ENCODE data around the gene SLC1A2. TPM values are rescaled to one million over a fixed set of nuclear protein-coding genes. Genes with fewer than 3 reads are reported as not detected.

SLC1A2 gene
- total RNA-seq, 1 donor from 2014 or later = 4.9 TPM

GRCh38 chr11:35287344-35287890 lies 131.9 kb downstream of the SLC1A2 start:
- Mint-ChIP-seq H3K36me3 (no peaks in the 10 kb centered on the region), H3K4me1 (peaks cover 9% of the 10 kb centered on the region), H3K4me3 (no peak overlapping the region), H3K9me3 (no peaks in the 10 kb centered on the region), H3K27me3 (ENCODE audit: insufficient read depth, low read depth) (peaks cover 8% of the 10 kb centered on the region), H3K27ac (no peak overlapping the region)
- Histone ChIP-seq H3K9me3 (ENCODE audit: low read depth) (no peaks in the 10 kb centered on the region), H3K9ac (no peak overlapping the region), H3K27me3 (no peaks in the 10 kb centered on the region), H3K4me3 (no peak overlapping the region), H3K79me2 (ENCODE audit: low read depth) (no peaks in the 10 kb centered on the region), H3K27ac (no peak overlapping the region), H3F3A (ENCODE audit: low read depth) (no peaks in the 10 kb centered on the region), H4K20me1 (ENCODE audit: low read depth) (no peaks in the 10 kb centered on the region), H3K36me3 (no peaks in the 10 kb centered on the region), H2AFZ (replicated peaks) (no peak overlapping the region), H3K4me1 (no peaks in the 10 kb centered on the region), H3K4me2 (no peak overlapping the region)
- DNase-seq (ENCODE audit: low spot score) = no peak
- TF ChIP-seq EZH2 (IDR thresholded peaks at IDR 0.05) = no peak
- TF ChIP-seq EZH2phosphoT487 (IDR thresholded peaks at IDR 0.05) = no peak
- TF ChIP-seq CTCF (IDR thresholded peaks at IDR 0.05) = no peak

- TF ChIP-seq CTCF (IDR thresholded peaks at IDR 0.05) (no peak), EZH2 (IDR thresholded peaks at IDR 0.05) (no peak)
- Histone ChIP-seq H3K27me3 (no peaks in the 10 kb centered on the region), H3F3A (ENCODE audit: low read depth) (no peaks in the 10 kb centered on the region), H3K79me2 (ENCODE audit: low read depth) (no peaks in the 10 kb centered on the region), H3K9ac (no peak overlapping the region), H3K4me3 (no peak overlapping the region), H2AFZ (replicated peaks) (no peak overlapping the region), H3K4me1 (no peaks in the 10 kb centered on the region), H3K27ac (no peak overlapping the region), H4K20me1 (ENCODE audit: low read depth) (no peaks in the 10 kb centered on the region), H3K9me3 (ENCODE audit: low read depth) (no peaks in the 10 kb centered on the region), H3K4me2 (no peak overlapping the region), H3K36me3 (no peaks in the 10 kb centered on the region)
- no peak overlapping the region for H3K4me3 Mint-ChIP-seq
- no peak overlapping the region for H3K27ac Mint-ChIP-seq
- DNase-seq (ENCODE audit: low spot score) = no peak
- H3K27me3 Mint-ChIP-seq (ENCODE audit: insufficient read depth, low read depth) = peaks cover 8% of the 10 kb centered on the region
- no peaks in the 10 kb centered on the region for H3K36me3 Mint-ChIP-seq
- H3K4me1 Mint-ChIP-seq = peaks cover 4% of the 10 kb centered on the region
- H3K9me3 Mint-ChIP-seq = no peaks in the 10 kb centered on the region
Observed at GRCh38 chr11:35286126-35286525, 133.2 kb downstream of the SLC1A2 start.

DNA sequence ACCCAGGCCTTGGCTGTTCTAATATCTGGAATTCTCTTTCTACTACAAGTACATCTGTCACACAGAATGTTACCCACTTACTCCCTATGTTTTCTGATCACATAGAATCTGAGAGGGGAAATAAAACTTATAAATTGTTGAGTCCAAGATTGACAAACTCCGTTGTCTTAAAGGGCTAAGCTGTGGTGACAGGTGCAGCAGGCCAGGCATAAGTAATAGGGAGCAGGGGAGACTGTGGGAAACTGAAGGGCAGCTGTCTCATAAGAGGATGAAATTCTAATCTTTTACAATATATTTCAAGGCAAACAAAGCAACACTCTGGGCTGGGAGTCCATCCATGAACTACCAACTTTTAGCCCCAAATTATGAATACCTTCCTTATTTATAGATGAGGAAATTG lies 133.9 kb downstream of the SLC1A2 start:
- no peaks in the 10 kb centered on the region for H4K20me1 ChIP-seq (ENCODE audit: low read depth)
- H3K4me2 ChIP-seq = no peak overlapping the region
- no peaks in the 10 kb centered on the region for H3K36me3 Mint-ChIP-seq
- H3K4me3 Mint-ChIP-seq = no peak overlapping the region
- H2AFZ ChIP-seq (replicated peaks) = no peak overlapping the region
- no peak overlapping the region for H3K27ac ChIP-seq
- H3K9me3 Mint-ChIP-seq = no peaks in the 10 kb centered on the region
- H3K4me1 ChIP-seq = no peaks in the 10 kb centered on the region
- H3K27me3 Mint-ChIP-seq (ENCODE audit: insufficient read depth, low read depth) = peaks cover 6% of the 10 kb centered on the region
- no peak overlapping the region for H3K27ac Mint-ChIP-seq
- H3F3A ChIP-seq (ENCODE audit: low read depth) = no peaks in the 10 kb centered on the region
- no peak for TF ChIP-seq EZH2 (IDR thresholded peaks at IDR 0.05)
- TF ChIP-seq CTCF (IDR thresholded peaks at IDR 0.05) = no peak
- TF ChIP-seq EZH2phosphoT487 (IDR thresholded peaks at IDR 0.05) = no peak
- H3K9ac ChIP-seq = no peak overlapping the region
- H3K4me1 Mint-ChIP-seq = peaks cover 4% of the 10 kb centered on the region
- no peak overlapping the region for H3K4me3 ChIP-seq
- DNase-seq (ENCODE audit: low spot score) = no peak
- no peaks in the 10 kb centered on the region for H3K79me2 ChIP-seq (ENCODE audit: low read depth)
- no peaks in the 10 kb centered on the region for H3K27me3 ChIP-seq
- H3K9me3 ChIP-seq (ENCODE audit: low read depth) = no peaks in the 10 kb centered on the region
- H3K36me3 ChIP-seq = no peaks in the 10 kb centered on the region

All from neural progenitor cell (in vitro differentiated cells).